AG10803 (cell line): ENCODE results near the gene GCK.

ENCODE experiments used
- DNase-seq: peaks from one replicate; pipeline ENCODE4 v3.0.0; 2010; ENCODE audit warnings: low read depth
- H3K4me3 ChIP-seq: 2 replicates; pipeline ENCODE4 v1.5.1; 2011; ENCODE audit warnings: mild to moderate bottlenecking, low read length, control low read depth
- CTCF ChIP-seq: conservative IDR thresholded peaks from 2 replicates; pipeline ENCODE4 v1.5.1; 2011; ENCODE audit warnings: mild to moderate bottlenecking, low read length, control low read depth, inconsistent platforms

GCK gene

GRCh38 chr7:44232901-44233715, 43.9 kb upstream of the GCK start:
- H3K4me3 ChIP-seq = no peak overlapping the region
- TF ChIP-seq CTCF = no peak
- DNase-seq = no peak

- no peak for DNase-seq
- TF ChIP-seq CTCF = no peak
- H3K4me3 ChIP-seq = no peak overlapping the region
Observed at GRCh38 chr7:44232396-44232795, 43.2 kb upstream of the GCK start.

DNA sequence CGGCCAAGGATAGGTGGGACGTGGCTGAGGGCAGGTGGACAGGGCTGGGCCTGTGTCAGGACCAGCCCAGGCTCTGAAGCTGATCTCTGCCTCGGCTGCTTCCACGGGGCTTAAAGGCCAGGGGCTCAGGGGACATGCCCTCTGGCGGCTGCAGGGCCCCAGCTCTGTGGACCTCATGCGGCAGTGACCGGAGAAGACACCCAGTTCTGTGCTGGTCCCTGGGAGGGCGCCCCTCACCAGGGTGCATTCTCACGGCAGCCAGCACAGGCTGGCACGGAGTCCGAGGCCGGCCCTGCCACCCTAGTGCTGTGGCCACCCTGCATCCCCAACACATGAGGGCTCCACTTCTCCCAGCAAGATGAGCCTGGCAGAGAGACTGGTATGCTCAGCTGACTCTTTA, 41.8 kb upstream of the GCK start:
- no peak for TF ChIP-seq CTCF
- H3K4me3 ChIP-seq = no peak overlapping the region
- DNase-seq = no peak

DNA sequence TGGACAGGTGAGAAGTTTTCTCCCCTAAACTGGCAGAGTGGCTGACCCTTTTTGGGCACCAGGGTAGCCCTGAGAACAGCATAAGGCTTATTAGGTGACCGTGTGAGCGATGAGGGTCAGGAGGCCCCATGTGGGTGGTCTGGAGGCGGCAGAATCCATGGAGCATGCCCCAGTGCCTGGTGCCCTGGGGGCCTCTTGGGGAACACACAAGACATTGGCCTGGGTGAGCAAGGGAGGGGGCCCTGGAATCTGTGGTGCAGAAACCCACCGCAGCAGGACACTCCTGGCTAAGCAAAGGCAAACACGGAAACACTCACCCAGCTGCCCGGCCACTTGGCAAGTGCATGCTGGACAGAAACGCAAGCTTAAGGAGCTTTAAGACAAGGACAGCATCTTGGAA, 41.0 kb upstream of the GCK start:
- DNase-seq = no peak
- no peak for TF ChIP-seq CTCF
- H3K4me3 ChIP-seq = no peak overlapping the region

- DNase-seq = no peak
- no peak for TF ChIP-seq CTCF
- H3K4me3 ChIP-seq = no peak overlapping the region
Observed at GRCh38 chr7:44229546-44230105, 40.4 kb upstream of the GCK start.

DNA sequence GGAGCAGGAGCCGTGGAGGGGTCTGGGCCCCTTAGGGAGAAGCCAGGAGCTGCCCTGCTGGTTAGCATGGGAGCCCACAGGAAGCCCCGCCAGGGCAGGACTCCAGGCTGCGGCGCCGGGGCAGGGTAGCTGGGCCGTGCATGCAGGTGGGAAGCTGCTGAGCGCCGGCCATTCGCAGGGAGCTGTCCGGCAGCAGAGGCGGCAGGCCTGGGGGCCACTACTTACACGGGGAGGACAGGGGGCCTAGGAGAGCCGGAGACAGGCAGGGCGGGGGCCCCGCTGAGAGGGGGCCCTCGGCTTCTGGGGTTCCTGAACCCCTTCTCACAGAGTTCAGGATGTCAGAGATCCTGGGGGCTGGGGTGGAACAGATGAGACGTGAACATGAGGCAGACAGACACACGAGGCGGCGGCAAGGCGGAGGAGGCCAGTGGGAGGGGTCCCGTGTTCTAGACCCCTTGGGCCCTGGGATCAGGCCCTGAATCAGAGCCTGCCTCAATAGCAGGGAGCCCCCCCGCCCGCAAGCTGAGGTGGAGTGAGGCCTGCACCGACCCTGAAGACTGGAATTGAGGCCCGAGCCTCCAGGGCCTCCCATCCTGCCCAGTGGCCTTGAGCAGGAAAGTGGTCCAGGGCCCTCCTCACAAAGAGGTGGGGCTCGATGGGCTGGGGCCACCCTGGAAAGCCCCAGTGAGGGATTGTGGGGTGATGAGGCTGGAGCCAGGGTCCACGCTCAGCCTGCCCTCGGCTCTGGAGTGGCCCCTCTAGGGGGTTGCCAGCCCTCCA, 39.5 kb upstream of the GCK start:
- TF ChIP-seq CTCF = no peak
- H3K4me3 ChIP-seq = no peak overlapping the region
- DNase-seq = no peak

DNA sequence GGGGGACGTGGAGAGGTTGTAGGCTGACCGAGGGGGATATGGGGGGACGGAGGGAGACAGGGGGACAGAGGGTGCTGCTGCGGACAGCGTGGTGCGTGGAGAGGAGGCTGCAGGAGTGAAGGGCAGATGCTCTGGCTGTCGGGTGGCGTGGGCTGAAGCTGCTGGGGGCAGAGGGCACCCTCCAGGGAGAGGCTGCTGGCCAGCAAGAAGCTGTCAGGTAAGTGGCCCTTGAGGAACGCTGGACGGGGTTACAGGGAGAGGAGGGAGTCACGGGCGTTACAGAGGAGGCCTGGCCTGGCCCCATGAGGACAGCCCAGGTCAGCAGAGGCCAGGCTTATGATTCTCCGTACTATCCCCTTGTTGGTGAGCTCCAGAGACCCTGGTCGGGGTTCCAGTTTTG, 38.7 kb upstream of the GCK start:
- no peak for TF ChIP-seq CTCF
- DNase-seq = no peak

More for the DNA sequence above, 38.7 kb upstream of the GCK start:
- no peak overlapping the region for H3K4me3 ChIP-seq
